OCI-LY7 (cell line): Measurements from ENCODE around the gene RAD17.

Experiments used
- CTCF ChIP-seq: fragments of 200-600 bp; sonication (generic); conservative IDR thresholded peaks from 2 replicates; pipeline ENCODE4 v1.5.1; 2014; ENCODE audit warnings: mild to moderate bottlenecking, antibody characterized with exemption, low read length, moderate library complexity, mixed read lengths
- EZH2phosphoT487 ChIP-seq: fragments of 200-600 bp; sonication (generic); IDR thresholded peaks from 2 replicates; pipeline ENCODE4 v1.6.1; 2018; ENCODE audit warnings: low read depth, borderline replicate concordance, mild to moderate bottlenecking, mixed run types, antibody characterized with exemption, low read length, moderate library complexity, mixed read lengths

- no peak for TF ChIP-seq EZH2phosphoT487
- TF ChIP-seq CTCF: no peak
Observed at GRCh38 chr5:69416180-69416579, 46.6 kb downstream of the RAD17 start.
